ENCODE data around the gene THSD4.

DNA sequence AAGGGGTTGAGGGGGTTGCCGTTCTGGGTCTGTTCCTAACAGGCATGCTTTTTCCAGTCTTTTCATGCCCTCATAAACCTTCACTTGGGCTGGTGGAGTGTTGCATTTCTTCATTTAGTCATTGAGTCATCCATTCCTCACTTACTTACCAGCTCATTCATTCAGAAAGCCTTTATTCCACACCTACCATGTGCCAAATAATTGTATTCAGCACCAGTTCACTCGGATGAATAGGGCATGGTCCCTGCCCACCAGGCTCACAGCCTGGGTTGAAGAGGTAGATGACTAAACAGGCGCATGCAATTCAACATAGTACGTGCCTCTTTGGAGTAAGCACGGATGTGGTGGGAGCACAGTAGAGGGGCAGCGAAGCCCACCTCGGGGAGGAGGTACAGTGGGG, 35.1 kb upstream of the THSD4 start:
- TF ChIP-seq, protein P1, sequence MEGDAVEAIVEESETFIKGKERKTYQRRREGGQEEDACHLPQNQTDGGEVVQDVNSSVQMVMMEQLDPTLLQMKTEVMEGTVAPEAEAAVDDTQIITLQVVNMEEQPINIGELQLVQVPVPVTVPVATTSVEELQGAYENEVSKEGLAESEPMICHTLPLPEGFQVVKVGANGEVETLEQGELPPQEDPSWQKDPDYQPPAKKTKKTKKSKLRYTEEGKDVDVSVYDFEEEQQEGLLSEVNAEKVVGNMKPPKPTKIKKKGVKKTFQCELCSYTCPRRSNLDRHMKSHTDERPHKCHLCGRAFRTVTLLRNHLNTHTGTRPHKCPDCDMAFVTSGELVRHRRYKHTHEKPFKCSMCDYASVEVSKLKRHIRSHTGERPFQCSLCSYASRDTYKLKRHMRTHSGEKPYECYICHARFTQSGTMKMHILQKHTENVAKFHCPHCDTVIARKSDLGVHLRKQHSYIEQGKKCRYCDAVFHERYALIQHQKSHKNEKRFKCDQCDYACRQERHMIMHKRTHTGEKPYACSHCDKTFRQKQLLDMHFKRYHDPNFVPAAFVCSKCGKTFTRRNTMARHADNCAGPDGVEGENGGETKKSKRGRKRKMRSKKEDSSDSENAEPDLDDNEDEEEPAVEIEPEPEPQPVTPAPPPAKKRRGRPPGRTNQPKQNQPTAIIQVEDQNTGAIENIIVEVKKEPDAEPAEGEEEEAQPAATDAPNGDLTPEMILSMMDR (IDR thresholded peaks at IDR 0.05; ENCODE audit: low read length): no peak
- TF ChIP-seq EZH2 (optimal IDR thresholded peaks at IDR 0.05; ENCODE audit: low read depth, low read length) (no peak), EZH2phosphoT487 (IDR thresholded peaks at IDR 0.05; ENCODE audit: low read length) (no peak)

Data from MM.1S (cell line).